ENCODE results near the gene FOXD2.

The FOXD2 gene

DNA sequence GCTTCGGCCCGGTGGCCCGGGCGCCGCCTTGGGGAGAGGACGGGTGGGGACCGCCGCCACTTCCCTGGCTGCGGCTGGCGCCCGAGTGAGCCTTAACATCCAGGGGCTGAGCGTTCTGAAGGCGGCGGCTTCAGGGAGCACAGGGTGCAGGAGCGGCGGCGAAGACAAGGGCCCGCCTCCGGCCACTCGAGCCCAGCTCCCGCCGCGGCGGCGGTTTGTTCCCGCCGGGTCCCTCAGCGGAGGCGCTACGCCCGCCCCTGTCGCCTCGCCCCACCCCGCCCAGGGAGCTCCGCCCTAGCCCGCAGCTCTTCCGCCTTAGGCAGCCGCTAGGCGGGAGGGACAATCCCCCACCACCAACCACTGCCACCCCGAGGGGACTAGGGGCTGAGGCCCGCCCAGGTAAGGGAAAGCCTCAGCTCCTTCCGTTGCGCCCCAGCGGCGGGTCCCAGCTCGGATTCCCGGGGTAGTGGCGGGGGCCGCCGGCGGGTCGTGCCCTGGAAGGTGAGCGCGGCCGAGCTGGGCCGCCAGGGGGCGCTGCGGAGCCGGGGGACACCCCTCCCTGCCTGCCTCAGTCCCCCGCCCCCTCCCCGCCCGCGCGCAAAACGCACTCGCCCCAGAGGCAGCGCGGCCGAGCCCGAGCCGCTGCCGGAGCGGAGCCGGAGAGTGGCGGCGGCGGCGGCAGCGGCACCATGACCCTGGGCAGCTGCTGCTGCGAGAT, at the start of gene FOXD2:
TSS of gene FOXD2 (plus strand) at position 598 of the 718 bp plus-strand sequence. CDS start at position 690, 92 bp downstream.
- DNase-seq = peak; percentile 84 to 96

DNA sequence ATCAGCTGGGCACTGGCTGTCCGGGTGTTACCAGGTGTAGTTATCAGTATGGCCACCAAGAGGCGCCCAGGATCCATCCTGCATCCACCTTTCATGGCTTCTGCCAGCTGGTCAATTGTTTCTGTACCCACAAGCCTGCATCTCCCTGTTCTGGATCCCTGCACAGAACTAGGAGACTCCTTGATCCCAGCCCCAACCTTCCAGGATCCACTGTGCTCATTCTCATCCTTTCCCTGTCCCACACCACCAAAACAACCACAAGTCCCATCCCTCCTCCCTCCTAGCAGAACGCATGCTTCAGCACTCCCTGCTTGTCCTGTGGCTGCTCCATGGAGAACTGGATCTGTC, 49.0 kb upstream of the FOXD2 start:
- DNase-seq = peak in 1 of 2 experiments; percentile 30

DNA sequence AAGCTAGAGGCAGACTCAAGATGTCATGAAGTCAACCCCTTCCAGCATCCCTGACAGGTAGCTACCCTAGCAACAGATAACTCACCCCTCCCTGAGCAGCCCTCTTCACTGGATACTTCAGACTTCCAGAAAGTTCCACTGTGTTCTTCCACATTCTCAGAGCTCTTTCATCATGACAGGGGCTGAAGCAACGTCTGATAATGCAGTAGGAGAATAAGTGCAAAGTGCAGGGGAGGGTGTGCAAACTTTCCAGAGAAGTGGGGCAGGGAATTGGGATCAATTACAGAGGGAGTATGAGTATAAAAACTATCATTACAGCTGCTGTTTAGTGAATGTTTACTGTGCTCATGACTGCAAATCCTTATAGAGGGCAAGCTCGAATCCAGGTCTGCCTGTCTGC, 48.1 kb upstream of the FOXD2 start:
- no peak for DNase-seq

DNA sequence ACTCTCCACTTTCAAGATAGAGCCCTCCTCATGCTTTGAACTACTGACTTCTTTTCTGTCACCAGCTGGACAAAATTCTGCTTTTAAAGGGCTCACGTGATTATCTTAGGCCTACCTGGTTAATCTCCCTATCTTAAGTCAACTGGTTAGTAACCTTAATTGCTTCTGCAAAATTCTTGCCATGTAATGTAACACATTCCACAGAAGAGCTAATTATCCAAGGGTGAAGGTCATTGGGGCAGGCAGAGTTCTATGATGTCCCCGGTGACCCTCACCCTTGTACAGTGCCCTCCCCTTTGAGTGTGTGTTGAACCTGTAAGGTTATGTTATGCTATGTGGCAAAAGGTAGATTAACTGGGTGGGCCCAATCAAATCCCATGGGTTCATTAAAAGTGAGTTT, 47.0 kb upstream of the FOXD2 start:
- no peak for DNase-seq

DNA sequence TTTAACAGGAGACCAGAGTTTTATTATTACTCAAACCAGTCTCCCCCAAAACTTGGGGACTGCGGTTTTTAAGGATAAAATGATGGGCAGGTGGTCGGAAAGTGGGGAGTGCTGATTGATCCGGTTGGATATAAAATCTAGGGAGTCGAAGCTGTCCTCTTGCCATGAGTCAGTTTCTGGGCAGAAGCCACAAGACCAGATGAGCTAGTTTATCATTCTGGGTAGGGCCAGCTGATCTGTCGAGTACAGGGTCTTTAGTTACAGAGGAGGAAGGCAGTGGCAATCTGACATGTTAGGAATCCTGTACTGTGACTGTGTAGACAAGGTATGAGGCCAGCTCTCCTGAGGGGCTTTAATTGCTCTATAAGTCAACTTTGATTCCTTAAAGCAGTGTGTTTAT, 44.7 kb upstream of the FOXD2 start:
- DNase-seq = no peak

DNA sequence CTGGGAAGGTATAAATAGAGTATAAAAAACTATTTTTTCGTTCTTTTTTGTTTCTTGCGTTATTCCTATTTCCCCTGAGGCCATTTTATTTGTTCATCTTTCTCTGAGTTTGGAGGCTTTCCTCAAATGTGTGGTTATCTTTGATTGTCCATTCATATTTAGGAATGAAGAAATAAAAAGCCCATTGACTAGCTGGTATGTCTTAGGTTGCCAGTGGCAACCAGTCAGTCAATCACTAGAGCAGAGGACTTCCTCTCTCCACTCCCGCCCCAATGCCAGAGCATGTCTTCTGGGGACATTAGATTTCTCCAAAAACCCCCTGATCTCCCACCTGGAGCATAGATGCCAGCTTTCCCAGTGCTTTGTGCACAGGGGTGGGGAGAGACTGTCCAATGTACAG, 42.4 kb upstream of the FOXD2 start:
- DNase-seq = no peak

DNA sequence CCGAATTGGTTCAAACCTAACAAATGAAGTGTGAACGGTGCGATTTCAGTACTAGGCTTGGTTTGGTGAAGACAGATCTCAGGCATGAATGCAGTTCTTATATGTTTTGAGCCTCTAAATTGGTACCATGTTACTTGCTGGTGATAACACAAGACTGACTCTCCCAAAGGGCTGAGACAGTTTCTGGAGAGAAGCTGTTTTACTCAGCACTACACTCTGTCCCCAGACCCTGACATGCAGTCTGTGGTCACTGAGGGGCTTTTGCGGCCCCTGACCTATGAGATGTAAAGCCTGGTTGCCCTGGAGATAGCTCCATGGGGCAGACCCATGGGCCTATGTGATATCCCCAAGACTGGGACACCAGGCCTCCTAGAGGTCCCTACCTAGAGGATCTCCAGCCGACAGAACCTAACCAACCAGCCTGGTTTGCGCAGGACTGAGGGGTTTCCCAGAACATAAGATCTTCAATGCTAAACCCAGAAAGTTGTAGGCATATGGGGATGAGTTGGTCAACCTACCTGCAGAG, 41.1 kb upstream of the FOXD2 start:
- DNase-seq = no peak

DNA sequence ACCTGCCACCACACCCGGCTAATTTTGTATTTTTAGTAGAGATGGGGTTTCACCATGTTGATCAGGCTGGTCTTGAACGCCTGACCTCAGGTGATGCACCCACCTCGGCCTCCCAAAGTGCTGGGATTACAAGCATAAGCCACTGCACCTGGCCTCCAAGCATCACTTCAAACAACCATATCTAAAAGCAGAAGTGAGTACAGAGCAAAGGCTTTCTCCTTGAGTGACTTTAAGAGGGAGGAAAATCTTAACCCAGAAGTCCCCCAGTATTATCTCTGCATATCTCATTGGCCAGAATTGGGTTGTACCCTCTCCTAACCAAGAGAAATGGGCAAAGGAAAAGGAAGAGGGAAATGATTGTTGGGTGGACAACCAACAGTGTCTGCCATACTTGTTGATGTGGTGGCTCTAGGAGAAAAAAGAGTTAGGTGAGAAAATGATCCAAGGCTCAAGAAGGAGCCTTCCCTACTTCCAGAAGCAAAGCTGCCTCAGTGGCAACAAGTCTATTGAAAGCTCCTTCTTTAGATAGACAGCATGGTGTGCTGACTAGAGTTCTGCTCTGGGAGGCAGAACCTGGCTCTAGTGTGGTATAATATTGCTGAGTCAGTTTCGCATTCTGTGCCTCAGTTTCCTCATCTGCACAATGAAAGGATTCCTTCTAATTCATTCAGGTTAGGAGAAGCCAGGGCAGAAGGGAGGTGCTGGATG, 38.6 kb upstream of the FOXD2 start:
- no peak for DNase-seq

DNA sequence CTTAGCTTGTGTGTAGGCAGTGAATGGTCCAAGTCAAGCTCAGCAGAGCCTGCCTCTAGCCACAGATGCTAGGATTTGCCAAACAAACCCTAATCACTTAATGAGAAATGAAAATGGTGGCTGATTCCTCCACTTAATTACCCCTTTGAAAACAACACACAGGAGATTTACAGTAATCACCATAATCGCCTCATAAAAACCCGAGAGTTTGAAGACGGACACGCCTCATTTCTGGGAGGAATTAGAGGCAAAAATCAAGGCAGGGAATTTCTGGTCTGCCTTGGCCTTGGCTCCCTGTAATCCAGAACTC, 38.0 kb upstream of the FOXD2 start:
- no peak for DNase-seq

DNA sequence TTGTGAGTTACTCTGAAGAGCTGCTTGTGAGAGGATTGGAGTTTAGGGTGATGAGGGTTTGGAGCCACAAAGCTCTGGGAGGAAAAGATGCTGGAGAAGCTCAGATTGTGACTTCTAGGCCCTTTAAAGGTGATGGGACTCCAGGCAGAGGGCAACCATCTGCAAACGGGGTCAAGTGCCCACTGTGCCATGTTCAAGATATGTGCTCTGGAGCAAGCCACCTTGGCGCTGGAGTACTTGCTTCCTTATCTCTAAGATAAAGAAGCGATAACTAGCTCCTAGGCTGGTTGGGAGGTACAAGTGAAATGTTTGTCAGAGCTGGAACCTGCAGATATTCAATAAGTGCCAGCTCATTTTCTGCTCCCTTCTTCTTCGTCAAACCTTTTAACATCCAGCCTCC, 36.1 kb upstream of the FOXD2 start:
- no peak for DNase-seq

DNA sequence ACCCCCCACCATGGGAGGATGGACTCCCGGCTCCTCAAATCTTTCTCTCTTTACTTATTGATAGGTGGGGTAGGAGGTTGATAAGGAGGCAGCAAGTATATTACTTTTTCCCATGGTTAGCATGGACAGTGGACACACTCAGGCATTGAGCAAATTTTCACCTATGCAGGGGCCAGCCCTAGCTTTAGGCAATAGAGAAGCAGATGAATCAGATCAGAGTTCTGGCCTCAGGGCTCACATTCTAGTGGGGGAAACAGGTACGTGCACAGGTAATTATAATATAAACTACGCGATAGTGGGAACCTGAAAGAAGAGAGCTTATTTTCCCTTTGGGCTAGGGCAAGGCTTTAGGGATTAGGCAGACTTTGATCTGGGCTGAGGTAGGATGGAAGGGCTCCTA, 35.3 kb upstream of the FOXD2 start:
- DNase-seq = no peak

DNA sequence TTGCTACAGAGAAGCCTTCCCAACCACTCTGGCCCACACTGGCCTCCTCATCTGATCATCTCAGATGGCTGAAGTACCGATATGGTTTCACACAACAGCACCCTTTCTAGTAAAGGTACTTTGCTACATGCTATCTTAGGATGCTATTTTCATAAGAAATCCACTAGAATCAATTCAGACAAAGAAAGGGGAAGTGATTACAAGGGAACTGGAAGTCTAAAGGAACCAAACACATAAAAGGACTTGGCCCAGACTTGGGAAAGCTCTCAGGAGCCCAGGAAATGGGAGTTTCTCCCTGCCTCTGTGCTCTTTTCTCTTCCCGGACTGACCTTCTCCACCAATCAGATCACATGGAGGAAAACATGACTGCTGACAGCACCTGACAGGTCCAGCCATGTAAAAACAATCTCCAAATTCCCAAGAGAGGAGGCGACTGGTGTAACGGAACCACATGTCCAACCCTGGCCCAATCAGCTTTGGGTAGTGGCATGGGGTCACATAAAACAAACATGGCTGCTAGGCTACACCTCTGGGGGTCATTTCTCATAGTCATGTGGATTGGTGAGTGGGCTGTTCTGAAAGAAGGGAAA, 34.4 kb upstream of the FOXD2 start:
- no peak for DNase-seq

DNA sequence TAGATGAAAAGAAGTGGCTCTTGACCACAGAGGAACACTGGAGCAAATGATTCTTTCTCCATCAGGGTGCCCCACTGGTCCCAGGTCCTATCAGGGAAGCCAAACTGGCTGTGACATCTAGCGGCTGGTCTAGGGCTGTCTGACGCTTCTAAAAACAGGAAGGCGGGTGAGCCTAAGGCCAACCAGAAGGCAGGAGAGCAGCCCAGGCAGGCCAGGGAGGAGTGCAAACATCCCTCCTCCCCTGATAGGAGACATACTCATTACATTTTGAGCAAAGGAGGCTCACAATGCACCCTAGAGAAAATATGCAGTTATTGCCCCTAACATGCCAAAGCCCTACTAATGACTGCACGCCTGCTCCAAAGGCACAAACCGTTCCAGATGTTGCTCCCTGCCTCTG, 32.1 kb upstream of the FOXD2 start:
- DNase-seq = no peak

DNA sequence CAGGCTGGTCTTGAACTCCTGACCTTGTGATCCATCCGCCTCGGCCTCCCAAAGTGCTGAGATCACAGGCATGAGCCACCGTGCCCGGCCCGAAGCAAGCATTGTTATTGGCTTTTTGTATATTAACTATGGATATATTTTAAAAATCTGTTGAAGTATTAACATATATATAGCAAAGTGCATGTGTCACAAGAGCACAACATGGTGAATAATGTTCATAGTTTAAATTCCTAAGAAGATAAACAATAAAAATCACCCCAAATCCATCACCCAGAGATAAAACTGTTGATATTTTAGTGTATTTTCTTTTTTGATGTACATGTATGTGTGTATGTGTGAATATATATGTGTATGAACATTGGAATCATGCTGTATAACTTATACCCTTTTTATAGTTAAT, 30.9 kb upstream of the FOXD2 start:
- no peak for DNase-seq

DNA sequence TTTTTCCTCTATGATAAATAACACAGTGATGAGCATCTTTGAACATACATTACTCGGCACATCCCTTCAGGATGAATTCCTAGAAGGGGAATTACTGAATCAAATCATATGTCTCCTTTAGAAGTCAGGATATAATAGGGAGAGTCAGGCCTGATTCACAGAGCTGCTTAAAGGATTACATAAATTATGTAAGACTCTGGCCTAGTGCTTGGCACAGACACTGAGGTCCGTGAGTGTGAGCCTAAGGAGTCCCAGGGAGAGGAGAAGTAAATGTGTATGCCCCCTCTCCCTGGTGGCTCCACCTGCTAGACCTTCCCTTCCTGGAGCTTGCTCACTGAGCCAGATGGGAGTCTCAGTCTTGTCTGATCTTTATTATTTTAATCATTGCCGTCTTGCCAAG, 30.4 kb upstream of the FOXD2 start:
- DNase-seq = no peak

DNA sequence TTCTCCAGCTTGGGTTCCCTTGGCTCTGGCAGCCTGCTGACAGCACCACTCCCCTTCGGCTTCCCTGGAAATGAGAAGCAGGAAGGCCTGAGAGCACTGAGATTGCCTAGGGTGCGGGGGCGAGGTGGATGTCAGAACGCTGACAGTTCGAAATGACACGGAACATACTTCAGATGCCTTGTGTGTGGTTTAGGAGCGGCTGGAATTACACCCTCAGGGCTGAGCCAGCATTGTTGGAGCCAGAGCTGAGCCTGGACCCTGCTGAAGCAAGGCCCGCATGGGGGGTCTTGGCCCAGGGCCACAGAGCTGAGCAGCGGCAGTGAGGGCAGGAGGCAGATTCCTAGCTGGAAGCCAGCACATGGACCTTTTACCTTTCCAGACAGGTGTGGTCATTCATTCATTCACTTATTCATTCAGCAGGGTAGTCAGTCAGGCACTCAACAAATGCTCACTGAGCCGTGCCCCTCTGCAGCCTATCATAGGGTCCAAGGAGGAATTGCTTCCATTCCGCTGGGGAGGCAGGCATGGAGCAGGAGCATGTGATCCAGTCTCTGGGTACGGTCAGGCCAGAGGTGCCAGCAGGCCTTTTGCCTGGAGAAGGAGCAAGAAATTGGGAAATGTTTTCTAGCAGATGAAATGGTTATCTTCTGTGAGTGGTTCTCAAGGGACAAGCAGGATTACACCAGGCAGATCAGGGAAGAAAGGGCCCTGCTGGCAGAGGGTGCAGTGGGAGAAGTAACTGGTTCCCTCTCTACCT, 28.4 kb upstream of the FOXD2 start:
- DNase-seq = no peak

DNA sequence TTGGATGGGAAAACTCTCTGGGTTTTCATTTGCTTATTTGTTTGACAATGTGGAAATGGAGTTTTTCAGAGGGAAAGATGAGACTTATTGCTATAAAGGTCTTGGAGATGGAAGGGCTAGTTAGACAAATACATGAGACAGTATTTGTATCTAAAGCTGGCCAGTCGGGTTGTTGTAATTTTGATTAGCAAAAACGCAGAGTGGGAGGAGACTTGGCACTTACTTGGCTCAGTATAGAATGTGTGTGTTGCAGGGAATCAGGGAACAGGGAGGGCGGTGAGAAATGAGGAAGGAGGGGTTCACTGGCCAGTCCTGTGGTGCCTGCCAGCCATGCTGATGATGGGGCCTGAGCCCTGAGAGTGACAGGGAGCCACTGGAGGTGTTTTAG, 27.8 kb upstream of the FOXD2 start:
- no peak for DNase-seq

DNA sequence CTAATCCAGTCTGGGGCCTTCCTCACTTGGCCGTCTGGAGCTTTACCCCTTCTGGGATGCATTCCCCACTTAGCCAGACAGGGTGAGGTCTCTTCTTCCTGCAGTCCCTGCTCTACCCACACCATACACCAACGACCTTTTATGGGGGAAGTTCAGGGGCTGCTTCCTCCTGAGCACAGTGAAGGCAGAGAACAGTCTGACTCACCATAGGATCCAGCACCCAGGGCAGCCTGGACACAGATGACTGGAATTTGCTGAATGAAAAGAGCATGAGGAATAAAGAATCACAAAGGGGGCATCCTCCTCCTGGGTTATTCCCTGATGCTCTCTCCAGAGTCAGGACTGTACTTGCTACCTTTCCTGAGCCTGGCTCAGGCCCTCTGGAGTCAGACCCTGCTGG, 26.4 kb upstream of the FOXD2 start:
- DNase-seq = no peak

DNA sequence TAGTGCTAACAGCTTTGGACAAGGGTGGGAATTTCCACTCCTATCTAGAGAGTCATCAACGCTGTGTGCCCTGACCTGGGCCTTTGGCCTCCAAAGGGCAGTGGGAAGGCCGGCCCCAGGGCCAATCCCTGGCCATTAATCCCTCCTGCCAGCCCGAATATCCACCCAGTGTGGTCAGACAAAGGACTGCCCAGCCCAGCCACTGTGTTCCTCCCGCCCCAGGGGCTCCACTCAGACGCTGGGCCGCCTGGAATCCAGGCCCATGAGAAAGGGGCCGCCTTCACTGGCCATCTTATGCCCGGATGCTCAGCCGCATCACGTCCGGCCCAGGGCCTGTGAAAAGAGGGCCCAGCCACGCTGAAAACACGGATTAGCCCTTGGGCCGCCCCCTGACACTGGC, 25.4 kb upstream of the FOXD2 start:
- no peak for DNase-seq

DNA sequence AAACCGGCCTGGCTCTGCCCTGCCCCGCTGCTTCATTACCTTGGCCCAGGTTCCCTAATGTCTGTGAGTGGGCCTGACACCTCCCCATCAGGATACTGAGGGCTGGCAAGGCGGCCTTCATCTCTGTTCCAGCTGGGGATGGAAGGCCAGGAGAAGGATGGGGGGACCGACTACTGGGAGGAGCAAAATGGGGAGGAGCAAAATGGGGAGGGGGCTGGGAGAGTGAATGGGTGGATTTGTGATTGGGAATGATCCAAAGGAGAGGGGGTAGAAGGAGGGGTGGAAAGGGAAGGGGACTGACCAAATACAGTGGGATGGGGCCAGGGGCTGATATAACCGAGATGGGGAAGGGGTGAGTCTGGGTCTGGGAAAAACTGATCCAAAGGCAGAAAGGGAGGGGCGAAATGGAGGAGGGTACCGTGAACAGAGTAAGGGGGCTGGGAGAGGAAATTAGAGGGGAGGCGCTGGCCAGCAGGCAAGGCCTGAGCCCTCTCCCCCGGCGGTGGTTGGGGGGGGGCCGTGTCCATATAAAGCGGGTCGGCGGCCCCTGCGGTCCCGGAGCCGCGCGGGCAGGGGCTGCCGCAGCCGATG, 22.0 kb upstream of the FOXD2 start, which contains the start of gene FOXE3:
TSS of gene FOXE3 (plus strand) at position 558 of the 591 bp plus-strand sequence. CDS start at position 589, 31 bp downstream.
- no peak for DNase-seq

DNA sequence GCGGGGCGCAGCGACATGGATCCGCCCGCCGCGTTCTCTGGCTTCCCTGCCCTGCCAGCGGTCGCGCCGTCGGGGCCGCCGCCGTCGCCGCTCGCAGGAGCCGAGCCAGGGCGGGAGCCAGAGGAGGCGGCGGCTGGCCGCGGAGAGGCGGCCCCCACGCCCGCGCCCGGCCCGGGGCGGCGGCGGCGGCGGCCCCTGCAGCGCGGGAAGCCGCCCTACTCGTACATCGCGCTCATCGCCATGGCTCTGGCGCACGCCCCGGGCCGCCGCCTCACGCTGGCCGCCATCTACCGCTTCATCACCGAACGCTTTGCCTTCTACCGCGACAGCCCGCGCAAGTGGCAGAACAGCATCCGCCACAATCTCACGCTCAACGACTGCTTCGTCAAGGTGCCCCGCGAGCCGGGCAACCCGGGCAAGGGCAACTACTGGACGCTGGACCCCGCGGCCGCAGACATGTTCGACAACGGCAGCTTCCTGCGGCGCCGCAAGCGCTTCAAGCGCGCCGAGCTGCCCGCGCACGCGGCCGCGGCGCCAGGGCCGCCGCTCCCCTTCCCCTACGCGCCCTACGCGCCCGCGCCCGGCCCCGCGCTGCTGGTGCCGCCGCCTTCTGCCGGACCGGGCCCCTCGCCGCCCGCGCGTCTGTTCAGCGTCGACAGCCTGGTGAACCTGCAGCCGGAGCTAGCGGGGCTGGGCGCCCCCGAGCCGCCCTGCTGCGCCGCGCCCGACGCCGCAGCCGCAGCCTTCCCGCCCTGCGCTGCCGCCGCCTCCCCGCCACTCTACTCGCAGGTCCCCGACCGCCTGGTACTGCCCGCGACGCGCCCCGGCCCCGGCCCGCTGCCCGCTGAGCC, 21.3 kb upstream of the FOXD2 start:
- no peak for DNase-seq
